Uterus (tissue), 4 donors: ENCODE measurements around the gene USP20. TPM values are rescaled to one million over a fixed set of nuclear protein-coding genes. Genes with fewer than 3 reads are reported as not detected.

ENCODE experiments used
- DNase-seq, 2 donors: peaks; one replicate each; pipeline ENCODE4 v3.0.0-alpha.2; 2019 to 2020
- H3K27ac ChIP-seq, 2 donors: fragments of 200-600 bp; sonication (generic); 1 replicate in 1 of 2; 2 replicates in 1 of 2; pipeline ENCODE4 v1.5.1; 2016 to 2018
- H3K27me3 ChIP-seq, 2 donors: fragments of 200-600 bp; sonication (generic); one replicate each; pipeline ENCODE4 v1.5.1; 2018 to 2019; ENCODE audit warnings: control low read depth in 1 of 2
- H3K36me3 ChIP-seq, 2 donors: fragments of 200-600 bp; sonication (generic); one replicate each; pipeline ENCODE4 v1.5.1; 2019; ENCODE audit warnings: control low read depth in 1 of 2
- H3K4me1 ChIP-seq, 2 donors: fragments of 200-600 bp; sonication (generic); one replicate each; pipeline ENCODE4 v1.5.1; 2018 to 2019; ENCODE audit warnings: control low read depth in 1 of 2
- H3K4me3 ChIP-seq, 2 donors: fragments of 200-600 bp; sonication (generic); 1 replicate in 1 of 2; 2 replicates in 1 of 2; pipeline ENCODE4 v1.5.1; 2018 to 2019; ENCODE audit warnings: mild to moderate bottlenecking in 1 of 2
- H3K9me3 ChIP-seq, 2 donors: fragments of 200-600 bp; sonication (generic); one replicate each; pipeline ENCODE4 v1.5.1; 2019; ENCODE audit warnings: control low read depth in 1 of 2
- CTCF ChIP-seq, 4 experiments: fragments of 200-600 bp in 2 of 4; fragments of 450-650 bp in 2 of 4; sonication (generic) in 2 of 4; IDR thresholded peaks; one replicate each; pipeline ENCODE4 v1.5.1; 2016 to 2019; ENCODE audit warnings: antibody characterized with exemption in 4 of 4, mild to moderate bottlenecking in 2 of 4, moderate library complexity in 1 of 4
- POLR2A ChIP-seq, 2 donors: fragments of 450-650 bp; IDR thresholded peaks; one replicate each; pipeline ENCODE4 v1.6.1; 2016; ENCODE audit warnings: antibody characterized with exemption in 2 of 2, mild to moderate bottlenecking in 1 of 2, moderate library complexity in 1 of 2
- intact Hi-C: fragments of 100-400 bp; cut with DNase I; formaldehyde crosslinking; loops from one replicate; pipeline ENCODE4 v1.15.1; 2023; ENCODE audit warnings: low total_unique reads
- total RNA-seq, 4 donors: library from RNA; depleted of rRNA in 3 of 4; stranded (reverse); fragments of >200 nt in 3 of 4; gene quantifications; one replicate each; pipeline versions ENCODE4 v1.1.0 to v1.2.4, GENCODE V29; 2014 to 2023
- donor health status: DM: yes; HTN: yes; CAD: no.

The USP20 gene
- total RNA-seq, 4 donors from 2014 or later = 5.6 to 46.7 (median 11.1) TPM

DNA sequence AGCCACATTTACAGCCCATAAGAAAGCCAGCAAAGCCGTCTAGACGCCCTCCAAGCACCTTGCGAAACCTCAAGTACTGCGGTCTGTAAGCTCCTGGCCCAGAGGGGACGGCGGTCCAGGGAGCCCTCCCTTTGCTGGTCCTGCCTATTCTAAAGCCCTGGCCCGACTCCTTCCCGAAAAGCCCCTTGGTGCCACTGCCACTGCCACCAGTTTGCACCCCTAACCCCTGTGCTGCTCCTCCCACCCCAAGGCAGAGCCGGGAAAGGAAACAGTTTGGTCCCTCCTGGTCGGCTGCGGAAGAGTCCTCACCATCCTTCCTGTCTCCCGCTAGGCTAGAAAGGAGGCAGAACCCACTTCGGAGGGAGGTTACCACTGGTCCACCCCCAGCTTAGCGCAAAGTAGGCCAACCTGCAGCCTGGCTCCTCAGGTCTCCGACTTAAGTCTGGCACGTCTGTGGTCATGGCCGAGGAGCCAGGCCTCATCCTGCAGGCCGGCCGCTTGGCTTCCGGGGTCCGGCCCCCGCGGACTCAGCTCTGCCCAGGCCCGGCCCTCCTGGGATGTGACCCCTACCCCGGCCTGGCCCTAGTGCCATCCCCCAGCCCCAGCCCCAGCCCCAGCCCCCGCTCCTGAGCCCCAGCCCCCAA lies 12.2 kb upstream of the USP20 start:
- no peak for DNase-seq
- Histone ChIP-seq H3K27me3 (no peaks in the 10 kb centered on the region), H3K4me1 (peaks cover 0 to 5% of the 10 kb centered on the region in 2 donors), H3K27ac (peak overlapping the region; percentile 76 to 85), H3K36me3 (no peaks in the 10 kb centered on the region), H3K9me3 (no peaks in the 10 kb centered on the region), H3K4me3 (peak overlapping the region; percentile 83 to 97)
- intact Hi-C loops = no loop called here
- TF ChIP-seq POLR2A (IDR thresholded peaks at IDR 0.05) = no peak

DNA sequence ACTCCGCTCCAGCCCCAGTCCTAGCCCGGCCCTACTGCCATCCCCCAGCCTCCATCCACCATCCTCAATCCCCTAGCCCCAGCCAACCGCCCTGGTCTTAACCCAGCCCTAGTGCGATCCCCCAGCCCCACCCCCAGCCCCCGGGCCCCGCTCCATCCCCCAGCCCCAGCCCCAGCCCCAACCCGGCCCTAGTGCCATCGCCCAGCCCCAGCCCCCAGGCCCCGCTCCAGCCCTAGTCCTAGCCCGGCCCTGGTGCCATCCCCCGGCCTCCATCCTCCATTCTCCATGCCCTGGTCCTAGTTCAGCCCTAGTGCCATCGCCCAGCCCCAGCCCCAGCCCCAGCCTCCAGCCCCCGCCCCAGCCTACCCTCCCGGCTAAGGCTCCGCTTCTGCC lies 11.7 kb upstream of the USP20 start:
- Histone ChIP-seq H3K4me3 (peak overlapping the region; percentile 83 to 97), H3K27ac (peak overlapping the region; percentile 76 to 85), H3K36me3 (no peaks in the 10 kb centered on the region), H3K27me3 (no peaks in the 10 kb centered on the region), H3K4me1 (peaks cover 0 to 5% of the 10 kb centered on the region in 2 donors), H3K9me3 (no peaks in the 10 kb centered on the region)
- TF ChIP-seq CTCF (IDR thresholded peaks at IDR 0.05) (no peak), POLR2A (IDR thresholded peaks at IDR 0.05) (no peak)
- intact Hi-C loops = no loop called here
- DNase-seq = no peak

DNA sequence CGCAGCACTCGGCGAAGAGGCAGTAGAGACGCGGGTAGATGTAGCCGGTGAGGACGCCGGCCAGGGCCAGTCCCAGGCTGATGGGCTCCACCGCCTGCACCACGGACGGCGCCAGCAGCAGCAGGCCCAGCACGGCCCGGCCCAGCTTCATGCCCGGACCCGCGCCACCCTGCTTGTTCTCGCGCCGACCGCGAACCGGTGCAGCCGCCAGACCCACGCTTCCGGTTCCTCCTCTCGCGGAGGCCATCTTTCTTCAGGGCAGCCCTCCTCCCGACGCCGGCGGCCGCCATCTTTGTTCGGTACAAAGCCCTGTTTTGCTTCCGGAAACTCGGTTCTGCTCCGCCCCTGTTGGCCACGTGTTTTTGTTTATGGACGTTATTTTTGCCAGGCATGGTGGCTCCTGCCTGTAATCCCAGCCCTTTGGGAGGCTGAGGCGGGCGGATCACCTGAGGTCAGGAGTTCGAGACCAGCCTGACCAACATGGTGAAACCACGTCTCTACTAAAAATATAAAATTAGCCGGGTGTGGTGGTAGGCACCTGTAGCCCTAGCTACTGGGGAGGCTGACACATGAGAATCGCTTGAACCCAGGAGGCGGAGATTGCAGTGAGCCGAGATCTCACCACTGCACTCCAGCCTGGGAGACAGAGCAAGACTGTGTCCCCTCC lies 11.2 kb upstream of the USP20 start, which contains the start of gene TOR1A:
TOR1A (minus strand) TSS at position 202 of the 667 bp plus-strand sequence; CDS start at position 151, 51 bp downstream.
- H3K36me3 ChIP-seq = no peaks in the 10 kb centered on the region
- H3K9me3 ChIP-seq = no peaks in the 10 kb centered on the region
- TF ChIP-seq POLR2A (IDR thresholded peaks at IDR 0.05) (peak; percentile 23 to 32), CTCF (IDR thresholded peaks at IDR 0.05) (peak in 1 of 4 experiments; percentile 41)
- peak; percentile 94 to 96 for DNase-seq
- peak within 1 kb of the TSS; percentile 76 to 85 for H3K27ac ChIP-seq
- H3K4me1 ChIP-seq = peaks cover 0 to 5% of the 10 kb centered on the region in 2 donors
- no peaks in the 10 kb centered on the region for H3K27me3 ChIP-seq
- intact Hi-C loops = no loop called here
- H3K4me3 ChIP-seq = peak within 1 kb of the TSS; percentile 83 to 97

DNA sequence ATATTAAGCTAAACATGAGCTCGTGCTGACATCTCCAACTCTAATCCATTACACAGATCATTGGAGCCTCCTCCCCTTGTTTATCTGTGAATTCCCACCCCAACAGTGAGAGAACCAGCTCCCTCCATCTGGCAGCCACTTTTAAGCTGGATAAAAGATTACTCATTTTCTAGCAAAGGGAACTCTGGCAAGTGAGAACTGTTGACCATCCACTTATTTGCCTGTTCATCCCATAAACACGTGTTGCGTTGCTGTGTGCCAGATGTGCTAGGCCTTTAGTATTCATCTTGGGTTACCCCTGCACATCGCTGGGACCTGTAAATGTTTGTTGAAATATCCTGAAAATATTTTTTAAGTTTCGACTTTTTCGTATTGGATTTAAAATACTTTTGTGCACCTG lies 8.9 kb upstream of the USP20 start:
- Histone ChIP-seq H3K36me3 (no peaks in the 10 kb centered on the region), H3K9me3 (no peaks in the 10 kb centered on the region), H3K27me3 (no peaks in the 10 kb centered on the region), H3K4me1 (peaks cover 0 to 5% of the 10 kb centered on the region in 2 donors), H3K27ac (no peak overlapping the region), H3K4me3 (no peak overlapping the region)
- intact Hi-C loops = no loop called here
- DNase-seq = no peak
- no peak for TF ChIP-seq CTCF (IDR thresholded peaks at IDR 0.05)
- TF ChIP-seq POLR2A (IDR thresholded peaks at IDR 0.05) = no peak

GRCh38 chr9:129826759-129827158 lies 8.5 kb upstream of the USP20 start:
- Histone ChIP-seq H3K36me3 (no peaks in the 10 kb centered on the region), H3K27ac (no peak overlapping the region), H3K9me3 (no peaks in the 10 kb centered on the region), H3K4me1 (peaks cover 0 to 5% of the 10 kb centered on the region in 2 donors), H3K27me3 (no peaks in the 10 kb centered on the region), H3K4me3 (no peak overlapping the region)
- DNase-seq = no peak
- intact Hi-C loops = no loop called here
- TF ChIP-seq CTCF (IDR thresholded peaks at IDR 0.05) (no peak), POLR2A (IDR thresholded peaks at IDR 0.05) (no peak)
